Measurements from ENCODE around the gene RNF44.
A peak's percentile ranks its signal among the peaks of the same experiment; 100 is the strongest.
"Not testable (repeated sequence)": the region's sequence is repeated elsewhere in the genome, so short reads cannot be mapped to it uniquely, and the experiment has no call there.

RNF44 gene

GRCh38 chr5:176550937-176551336 lies 13.7 kb upstream of the RNF44 start:
- DNase-seq: not testable (repeated sequence)

GRCh38 chr5:176550275-176550831 lies 13.2 kb upstream of the RNF44 start:
- no peak for DNase-seq

DNA sequence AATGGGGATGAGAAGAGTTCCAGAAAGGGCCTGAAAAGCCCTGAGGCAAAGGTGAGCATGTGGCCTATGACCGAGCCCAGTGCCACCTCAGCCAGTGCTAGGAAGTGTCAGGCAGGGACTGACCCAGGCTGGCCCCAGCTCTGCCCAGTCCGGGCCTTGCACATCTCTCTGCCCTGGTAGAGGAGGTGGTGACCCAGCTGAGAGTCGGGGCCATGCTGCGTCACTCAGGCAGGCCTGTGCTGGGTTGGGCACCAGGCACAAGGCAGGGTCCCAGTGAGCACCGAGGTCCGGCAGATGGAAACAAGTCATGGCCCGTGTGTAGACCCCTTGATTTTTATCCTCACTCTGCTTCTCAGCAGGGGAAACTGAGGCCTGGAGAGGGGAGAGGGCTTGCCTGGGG lies 12.7 kb upstream of the RNF44 start:
- DNase-seq: no peak

- DNase-seq: no peak
These were observed 11.8 kb upstream of the RNF44 start, which contains the start of gene CDHR2 for GRCh38 chr5:176548967-176549444. TSS of gene CDHR2 (plus strand) at chr5:176549342. CDS start at chr5:176565353, 16,011 bp downstream.

DNA sequence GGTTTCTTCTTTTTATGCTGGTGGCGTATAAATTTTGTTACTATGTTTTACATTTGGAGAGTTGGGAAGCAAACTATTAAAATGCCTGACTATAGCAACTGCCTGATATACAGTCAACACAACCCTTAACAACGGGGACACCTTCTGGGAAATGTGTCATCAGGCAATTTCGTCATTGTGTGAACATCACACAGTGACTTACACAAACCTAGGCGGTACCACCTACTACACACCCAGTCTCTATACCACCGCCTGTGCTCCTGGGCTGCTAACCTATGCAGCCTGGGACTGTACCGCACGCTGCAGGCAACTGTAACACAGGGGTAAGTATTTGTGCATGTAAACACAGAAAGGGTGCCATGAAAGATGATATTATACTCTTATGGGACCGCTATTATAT lies 10.6 kb upstream of the RNF44 start:
- DNase-seq: no peak

GRCh38 chr5:176545737-176546509 lies 8.7 kb upstream of the RNF44 start:
- DNase-seq: no peak

DNA sequence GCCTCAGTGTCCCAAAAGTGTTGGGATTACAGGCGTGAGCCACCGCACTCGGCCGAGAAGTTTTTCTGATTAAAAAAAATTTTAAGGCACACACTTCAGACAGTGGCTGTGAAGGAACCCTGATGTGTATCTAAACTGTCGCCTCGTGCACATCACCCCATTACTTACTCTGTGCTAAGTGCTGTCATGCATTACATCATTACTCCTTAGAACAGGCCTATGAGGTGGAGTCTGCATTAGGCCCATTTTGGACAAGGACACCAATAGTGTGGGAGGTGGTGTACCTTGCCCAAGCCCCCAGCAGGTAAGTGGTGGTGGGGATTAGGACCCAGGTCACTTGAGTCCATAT lies 8.2 kb upstream of the RNF44 start:
- DNase-seq: no peak

DNA sequence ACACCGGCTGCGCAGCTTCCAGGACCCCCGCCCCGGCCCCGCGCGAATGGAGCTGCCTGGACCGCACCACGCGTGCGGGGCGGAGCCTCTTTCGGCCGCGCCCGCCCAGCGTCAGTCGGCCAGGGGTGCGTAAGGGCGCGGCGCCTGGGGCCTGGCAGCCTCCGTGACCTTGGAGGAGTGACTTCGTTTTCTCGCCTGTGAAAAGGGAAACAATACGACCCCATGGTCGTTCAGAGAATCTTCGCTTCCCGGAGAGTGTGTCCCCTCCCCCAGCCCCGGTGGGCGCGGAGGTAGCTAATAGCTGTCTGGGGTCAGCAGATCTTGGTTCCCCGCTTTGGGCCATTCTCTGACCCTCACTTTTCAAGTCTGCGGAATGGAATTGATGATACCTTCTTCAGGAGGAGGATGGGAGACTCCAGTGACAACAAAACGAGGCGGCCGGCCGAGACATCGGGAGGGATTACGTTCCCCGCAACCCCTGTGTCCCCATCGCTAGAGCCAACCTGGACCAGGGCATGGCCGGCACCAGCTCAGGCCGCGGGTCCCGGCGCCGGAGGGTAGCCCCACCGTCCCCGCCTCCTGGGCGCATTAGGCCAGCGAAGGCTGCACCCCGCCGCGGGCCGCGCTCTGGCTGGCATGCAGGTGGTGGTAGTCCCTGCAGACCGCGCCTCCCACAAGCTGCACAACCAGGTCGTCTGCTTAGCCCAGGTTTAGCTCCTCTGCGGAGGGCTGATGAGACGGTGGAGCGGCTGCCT lies 6.4 kb upstream of the RNF44 start:
- DNase-seq: peak; percentile 45

DNA sequence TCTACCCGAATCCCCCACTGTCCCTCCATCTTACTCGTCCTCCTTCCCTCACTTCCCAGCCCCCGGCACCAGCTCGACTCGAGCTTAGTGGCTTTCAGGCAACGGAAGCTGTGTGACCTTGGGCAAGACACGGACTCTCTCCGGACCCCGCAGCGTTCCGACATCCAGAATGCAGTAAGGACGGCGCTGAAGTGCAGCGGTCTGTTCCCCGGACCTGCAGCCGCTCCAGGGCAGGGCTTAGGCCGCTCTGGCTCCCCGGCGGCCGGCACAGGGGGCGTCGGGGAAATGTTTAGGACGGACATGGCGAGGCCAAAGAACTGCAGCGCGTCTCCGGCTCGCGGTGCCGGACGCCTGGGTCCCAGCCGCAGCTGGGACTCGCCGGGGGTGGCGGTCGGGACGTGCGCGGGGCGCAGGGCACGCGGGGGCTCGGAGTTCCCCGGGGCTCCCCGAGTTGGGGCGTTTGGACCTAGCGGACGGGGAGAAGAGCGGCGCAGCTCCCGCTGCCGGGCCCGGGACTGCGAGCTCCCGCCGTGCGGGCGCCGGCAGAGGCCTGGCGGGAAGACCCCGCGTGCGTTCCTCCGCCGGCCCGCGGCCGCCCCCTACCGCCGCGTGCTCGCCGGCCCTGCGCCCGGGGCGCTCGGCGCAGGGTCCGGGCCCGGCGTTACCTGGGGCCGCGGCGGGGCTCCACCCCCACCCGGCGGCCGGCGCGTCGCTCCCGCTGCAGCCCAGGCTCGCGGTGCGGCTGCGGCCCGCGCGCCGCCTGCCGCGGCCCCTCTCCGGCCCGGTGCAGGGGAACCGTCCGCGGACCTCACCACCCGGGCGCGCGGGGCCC lies 5.6 kb upstream of the RNF44 start:
- no peak for DNase-seq

- no peak for DNase-seq
These were observed 5.0 kb upstream of the RNF44 start for GRCh38 chr5:176542135-176542595.

GRCh38 chr5:176541338-176542134 lies 4.3 kb upstream of the RNF44 start:
- peak; percentile 65 for DNase-seq

DNA sequence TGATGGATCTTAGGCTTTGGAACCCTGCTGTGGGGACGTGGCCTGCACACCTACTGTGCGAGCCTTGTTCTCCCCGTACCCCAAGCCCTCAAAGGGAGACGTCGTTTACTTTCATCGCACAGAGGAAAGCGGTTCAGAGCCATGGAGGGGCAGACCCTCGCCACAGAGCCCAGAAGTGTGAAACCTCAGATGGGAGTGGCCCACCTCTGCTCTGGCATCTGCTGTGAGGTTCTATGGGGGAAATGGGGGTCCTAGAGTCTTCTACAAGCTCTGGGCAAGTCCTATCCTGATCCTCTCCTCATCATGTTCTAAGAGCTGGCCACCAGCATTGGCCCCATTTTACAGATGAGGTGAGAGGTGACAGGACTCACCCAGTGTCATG lies 3.7 kb upstream of the RNF44 start:
- DNase-seq: no peak

GRCh38 chr5:176540476-176540899 lies 3.3 kb upstream of the RNF44 start:
- DNase-seq: no peak

GRCh38 chr5:176538989-176539384 lies 1.8 kb upstream of the RNF44 start:
- no peak for DNase-seq

DNA sequence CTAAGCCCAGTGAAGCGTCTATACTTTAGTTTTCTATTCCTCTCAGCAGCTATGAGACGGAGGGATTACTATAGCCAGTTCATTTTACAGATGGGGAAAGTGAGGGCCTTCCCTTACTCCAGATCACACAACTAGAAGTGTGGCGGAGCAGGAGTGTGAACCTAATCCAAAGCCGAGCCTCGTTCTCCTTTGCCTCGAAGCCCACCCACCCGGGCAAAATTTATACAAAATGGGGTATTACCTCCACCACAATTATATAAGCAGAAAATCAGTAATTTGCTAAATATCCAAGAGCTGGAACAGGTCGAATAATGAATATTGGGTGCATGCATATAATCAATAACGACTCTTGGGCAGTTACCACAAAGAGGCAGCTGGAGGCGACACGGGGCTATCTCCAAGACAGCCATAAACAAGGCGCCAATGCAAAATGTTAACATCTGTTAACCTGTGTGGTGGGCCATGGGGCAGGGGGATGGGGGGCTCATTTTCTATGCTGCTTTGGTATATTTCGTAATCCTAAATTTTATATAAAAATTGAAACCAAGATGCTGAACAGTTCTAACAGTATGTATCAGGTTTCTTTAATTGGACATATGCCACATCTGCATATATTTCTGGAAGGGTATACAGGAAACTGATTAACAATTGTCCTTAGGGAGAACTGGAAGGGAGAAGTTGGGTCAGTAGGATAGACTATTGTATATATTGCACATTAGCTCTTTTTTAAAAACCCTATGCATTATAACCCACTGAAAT lies 1.2 kb upstream of the RNF44 start:
- DNase-seq: no peak

DNA sequence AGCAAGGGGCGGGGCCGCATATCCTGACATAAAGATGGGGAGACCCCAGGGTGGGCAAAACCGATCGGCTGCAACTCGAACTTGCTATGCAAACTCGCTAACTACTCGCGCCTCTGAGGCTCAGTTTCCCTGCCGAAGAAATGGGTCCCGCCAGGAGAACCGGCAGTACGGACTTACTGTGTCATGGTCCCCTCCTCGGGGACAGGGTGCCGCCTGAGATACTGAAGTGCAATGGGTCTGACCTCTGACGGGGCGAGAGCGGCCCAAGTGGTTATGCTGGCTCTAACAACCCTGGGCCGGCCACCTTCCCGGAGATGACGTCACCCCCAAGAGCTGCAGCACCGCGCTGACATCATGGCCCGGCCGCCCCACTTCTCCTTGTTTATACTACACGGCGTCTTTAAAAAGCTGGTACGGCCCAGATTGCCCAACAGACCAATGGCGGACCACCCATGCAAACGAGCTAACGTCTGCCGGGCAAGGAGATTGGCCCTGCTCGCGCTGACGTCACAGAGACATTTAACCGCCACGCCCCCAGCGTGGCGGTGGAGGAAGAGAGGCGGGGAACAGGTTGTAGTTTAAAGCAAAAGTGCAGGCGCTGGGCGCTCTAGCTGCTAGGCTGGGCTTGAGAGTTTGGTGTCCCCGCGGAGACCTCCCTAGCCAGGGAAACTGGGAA lies 490 bp upstream of the RNF44 start:
- peak; percentile 95 for DNase-seq

DNA sequence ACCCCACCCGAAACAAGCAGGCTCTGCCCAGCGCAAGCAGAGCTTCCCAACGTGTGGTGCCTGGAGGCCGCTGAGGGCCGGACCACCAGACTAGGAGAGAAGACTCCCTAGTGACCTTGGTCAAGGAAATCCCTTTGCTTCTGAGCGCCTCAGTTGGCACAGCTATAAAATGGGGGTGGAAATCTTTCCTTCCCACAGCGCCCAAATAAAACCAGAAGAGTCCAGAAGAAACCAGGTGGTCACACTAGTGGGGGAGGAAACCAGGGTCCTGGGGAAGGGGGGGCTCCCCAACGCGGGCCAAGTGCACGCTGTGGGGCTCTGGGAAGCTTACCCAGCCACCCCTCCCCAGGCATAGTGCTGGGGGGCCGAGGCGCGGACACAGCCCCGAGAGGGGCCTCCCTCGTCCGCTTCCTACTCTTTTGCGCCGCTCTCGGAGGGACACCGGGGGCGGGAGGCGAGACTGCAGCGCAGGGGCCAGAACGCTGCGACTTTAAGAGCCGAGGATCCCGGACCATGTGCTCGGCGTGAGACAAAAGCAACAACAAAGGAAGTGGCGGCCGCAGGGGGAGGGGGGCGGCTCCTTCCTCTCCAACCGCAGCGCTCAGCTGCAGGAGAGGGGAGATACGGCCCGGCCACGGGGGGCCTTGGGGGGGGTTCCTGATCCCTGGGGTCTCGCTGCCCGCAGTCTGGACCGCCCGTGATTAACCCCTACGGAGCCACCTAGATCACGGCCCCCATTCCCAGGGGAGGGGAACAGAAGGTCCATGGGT lies 885 bp downstream of the RNF44 start:
- peak; percentile 26 for DNase-seq

GRCh38 chr5:176535664-176536131 lies 1.5 kb downstream of the RNF44 start:
- DNase-seq: no peak

DNA sequence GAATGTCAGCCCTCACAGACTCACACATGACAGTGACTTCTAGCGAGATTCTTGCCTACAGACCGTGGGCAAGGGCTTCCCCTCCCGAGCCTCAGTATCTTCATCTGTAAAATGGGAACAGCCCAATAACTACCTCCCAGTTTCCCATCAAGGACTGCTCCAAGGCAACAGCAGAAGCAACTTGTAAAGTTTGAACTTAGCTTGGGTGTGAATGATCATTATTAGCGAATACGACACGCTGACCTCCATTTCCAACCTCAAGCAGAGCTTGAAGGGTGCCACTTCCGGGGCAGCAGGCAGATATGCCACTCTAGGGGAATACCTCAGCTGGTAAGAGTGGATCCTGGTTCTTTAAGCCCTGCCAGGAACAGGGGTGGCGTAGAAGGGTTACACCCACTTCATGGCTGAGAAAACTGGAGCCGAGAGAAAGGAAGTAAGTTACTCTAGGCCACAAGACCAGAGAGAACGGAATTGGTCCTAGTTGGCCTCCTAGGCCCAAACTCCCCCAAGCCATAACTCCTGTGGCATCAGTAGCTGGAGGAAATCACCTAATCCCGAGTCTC lies 2.0 kb downstream of the RNF44 start:
- DNase-seq: no peak

All from NCI-H510A treated with DMSO at 0.1 percent for 48 hours (cell line).